PC-9 (cell line): Measurements from ENCODE around the gene SCN8A. TPM values are rescaled to one million over a fixed set of nuclear protein-coding genes. Genes with fewer than 3 reads are reported as not detected.

Experiments used
- BruUV-seq: library from RNA; stranded (reverse); fragments of 400-500 nt; replicated peaks from 2 replicates; lab custom pipeline; 2021; lab: Mats Ljungman, UMichigan
- CTCF ChIA-PET: fragments of 300-600 bp; sonication (Branson Sonifier 250); formaldehyde crosslinking; loops from one replicate; lab custom pipeline; 2022; ENCODE audit warnings: antibody characterized with exemption; lab: Charles Lee
- POLR2A ChIA-PET: fragments of 300-600 bp; sonication (Branson Sonifier 250); formaldehyde crosslinking; loops from one replicate; lab custom pipeline; 2022; ENCODE audit warnings: antibody characterized with exemption; ENCODE audit not compliant: unreplicated experiment; lab: Charles Lee
- DNase-seq, 2 experiments: peaks; one replicate each; pipeline versions ENCODE4 v3.0.0 to v3.0.0-alpha.2; 2015 to 2022; ENCODE audit warnings: mixed read lengths in 1 of 2
- H2AFZ ChIP-seq: fragments of 200-600 bp; sonication (generic); 2 replicates; pipeline ENCODE4 v1.8.1; 2017; ENCODE audit warnings: antibody characterized with exemption
- H3F3A ChIP-seq: fragments of 200-600 bp; sonication (generic); 2 replicates; pipeline ENCODE4 v1.8.1; 2017; ENCODE audit warnings: antibody characterized with exemption, mild to moderate bottlenecking, low read depth; ENCODE audit not compliant: insufficient read depth
- H3K27ac ChIP-seq: fragments of 200-600 bp; sonication (generic); 2 replicates; pipeline ENCODE4 v1.6.1; 2016; ENCODE audit warnings: mixed run types
- H3K27me3 ChIP-seq: fragments of 200-600 bp; sonication (generic); 2 replicates; pipeline ENCODE4 v1.6.1; 2016; ENCODE audit warnings: low read depth, mixed run types; ENCODE audit not compliant: insufficient read depth
- H3K36me3 ChIP-seq: fragments of 200-600 bp; sonication (generic); 2 replicates; pipeline ENCODE4 v1.6.1; 2016; ENCODE audit warnings: low read depth, mixed run types
- H3K4me1 ChIP-seq: fragments of 200-600 bp; sonication (generic); replicated peaks from 2 replicates; pipeline ENCODE4 v1.6.1; 2016; ENCODE audit warnings: mixed run types; ENCODE audit not compliant: insufficient read depth
- H3K4me2 ChIP-seq: fragments of 200-600 bp; sonication (generic); 2 replicates; pipeline ENCODE4 v1.6.1; 2017; ENCODE audit warnings: mixed run types
- H3K4me3 ChIP-seq: fragments of 200-600 bp; sonication (generic); 2 replicates; pipeline ENCODE4 v1.6.1; 2016; ENCODE audit warnings: mixed run types
- H3K79me2 ChIP-seq: fragments of 200-600 bp; sonication (generic); 2 replicates; pipeline ENCODE4 v1.6.1; 2017; ENCODE audit warnings: low read depth, mixed run types
- H3K9me2 ChIP-seq: fragments of 200-600 bp; sonication (generic); 2 replicates; pipeline ENCODE4 v1.8.1; 2017; ENCODE audit warnings: mild to moderate bottlenecking; ENCODE audit not compliant: insufficient read depth
- H3K9me3 ChIP-seq: fragments of 200-600 bp; sonication (generic); 2 replicates; pipeline ENCODE4 v1.8.1; 2016; ENCODE audit warnings: low read depth; ENCODE audit not compliant: insufficient read depth
- H4K20me1 ChIP-seq: fragments of 200-600 bp; sonication (generic); 2 replicates; pipeline ENCODE4 v1.8.1; 2017; ENCODE audit not compliant: insufficient read depth
- EZH2 ChIP-seq: fragments of 200-600 bp; sonication (generic); IDR thresholded peaks from 2 replicates; pipeline ENCODE4 v1.8.0; 2017; ENCODE audit warnings: antibody characterized with exemption, low read depth
- intact Hi-C: fragments of 100-400 bp; cut with micrococcal nuclease; formaldehyde crosslinking; loops from one replicate; pipeline ENCODE4 v1.10.0; 2022; ENCODE audit not compliant: unreplicated experiment
- total RNA-seq: library from RNA; stranded (reverse); gene quantifications from 2 replicates; pipeline ENCODE4 v1.2.3, GENCODE V29; 2021
- TF ChIP-seq, protein P1 (sequence below): fragments of 200-600 bp; sonication (generic); conservative IDR thresholded peaks from 2 replicates; pipeline ENCODE4 v1.6.1; 2017; ENCODE audit warnings: mixed run types, antibody characterized with exemption, mild to moderate bottlenecking, moderate library complexity

Gene SCN8A
- total RNA-seq, 1 experiment from 2014 or later: 0.17 TPM

- H3K79me2 ChIP-seq: no peaks in the 10 kb centered on the region
- no peak overlapping the region for H3K27ac ChIP-seq
- intact Hi-C loops: no loop called here
Measured at GRCh38 chr12:51590347-51591015, 552 bp upstream of the SCN8A start.

GRCh38 chr12:51592034-51592705, 1.1 kb downstream of the SCN8A start:
- TF ChIP-seq, protein P1, sequence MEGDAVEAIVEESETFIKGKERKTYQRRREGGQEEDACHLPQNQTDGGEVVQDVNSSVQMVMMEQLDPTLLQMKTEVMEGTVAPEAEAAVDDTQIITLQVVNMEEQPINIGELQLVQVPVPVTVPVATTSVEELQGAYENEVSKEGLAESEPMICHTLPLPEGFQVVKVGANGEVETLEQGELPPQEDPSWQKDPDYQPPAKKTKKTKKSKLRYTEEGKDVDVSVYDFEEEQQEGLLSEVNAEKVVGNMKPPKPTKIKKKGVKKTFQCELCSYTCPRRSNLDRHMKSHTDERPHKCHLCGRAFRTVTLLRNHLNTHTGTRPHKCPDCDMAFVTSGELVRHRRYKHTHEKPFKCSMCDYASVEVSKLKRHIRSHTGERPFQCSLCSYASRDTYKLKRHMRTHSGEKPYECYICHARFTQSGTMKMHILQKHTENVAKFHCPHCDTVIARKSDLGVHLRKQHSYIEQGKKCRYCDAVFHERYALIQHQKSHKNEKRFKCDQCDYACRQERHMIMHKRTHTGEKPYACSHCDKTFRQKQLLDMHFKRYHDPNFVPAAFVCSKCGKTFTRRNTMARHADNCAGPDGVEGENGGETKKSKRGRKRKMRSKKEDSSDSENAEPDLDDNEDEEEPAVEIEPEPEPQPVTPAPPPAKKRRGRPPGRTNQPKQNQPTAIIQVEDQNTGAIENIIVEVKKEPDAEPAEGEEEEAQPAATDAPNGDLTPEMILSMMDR: no peak
- no peak for TF ChIP-seq EZH2
- H3K4me3 ChIP-seq: no peak overlapping the region
- no peaks in the 10 kb centered on the region for H3K4me1 ChIP-seq
- no peaks in the 10 kb centered on the region for H3K9me2 ChIP-seq
- no peak overlapping the region for H3K4me2 ChIP-seq
- DNase-seq: no peak
- no peak overlapping the region for H3K27ac ChIP-seq
- H3F3A ChIP-seq: no peaks in the 10 kb centered on the region
- no peak overlapping the region for H2AFZ ChIP-seq
- H3K27me3 ChIP-seq: peaks cover 36% of the 10 kb centered on the region; the same call in 1 of the 2 replicates
- intact Hi-C loops: no loop called here
- no peaks in the 10 kb centered on the region for H3K9me3 ChIP-seq
- ChIA-PET CTCF (no interaction called here), POLR2A (no interaction called here)
- no peaks in the 10 kb centered on the region for H3K36me3 ChIP-seq
- no TSS peak for BruUV-seq
- no peaks in the 10 kb centered on the region for H3K79me2 ChIP-seq
- 0 out of 2 replicates have a peak, but pooled peaks cover 2% of the 10 kb centered on the region for H4K20me1 ChIP-seq

More at GRCh38 chr12:51590347-51591015, 552 bp upstream of the SCN8A start:
- Histone ChIP-seq H3K4me3 (no peak overlapping the region), H3K4me2 (no peak overlapping the region), H3K9me2 (no peaks in the 10 kb centered on the region), H3K36me3 (no peaks in the 10 kb centered on the region), H3K27me3 (peaks cover 38% of the 10 kb centered on the region), H4K20me1 (0 out of 2 replicates have a peak, but pooled peaks cover 2% of the 10 kb centered on the region), H3K4me1 (no peaks in the 10 kb centered on the region), H2AFZ (no peak overlapping the region), H3F3A (no peaks in the 10 kb centered on the region), H3K9me3 (no peaks in the 10 kb centered on the region)
- DNase-seq: peak in 1 of 2 experiments; percentile 32
- POLR2A ChIA-PET: no interaction called here
- BruUV-seq: no TSS peak
- CTCF ChIA-PET: no interaction called here
- TF ChIP-seq, protein P1: no peak
- TF ChIP-seq EZH2: no peak

- POLR2A ChIA-PET: no interaction called here
- Histone ChIP-seq H3K4me2 (no peak overlapping the region), H4K20me1 (0 out of 2 replicates have a peak, but pooled peaks cover 2% of the 10 kb centered on the region), H3K4me1 (no peaks in the 10 kb centered on the region), H3K79me2 (no peaks in the 10 kb centered on the region), H3K36me3 (no peaks in the 10 kb centered on the region), H2AFZ (no peak overlapping the region), H3K27me3 (peaks cover 31% of the 10 kb centered on the region; the same call in 1 of the 2 replicates), H3K27ac (no peak overlapping the region), H3K4me3 (no peak overlapping the region), H3K9me3 (no peaks in the 10 kb centered on the region), H3F3A (no peaks in the 10 kb centered on the region), H3K9me2 (no peaks in the 10 kb centered on the region)
- CTCF ChIA-PET: no interaction called here
- no TSS peak for BruUV-seq
- no peak for DNase-seq
- intact Hi-C loops: no loop called here
- TF ChIP-seq EZH2: no peak
Measured at GRCh38 chr12:51593021-51593420, 2.0 kb downstream of the SCN8A start.
